ENCODE results near the gene MTFR2. TPM values are rescaled to one million over a fixed set of nuclear protein-coding genes. Genes with fewer than 3 reads are reported as not detected.

MTFR2 gene
- total RNA-seq, 1 donor from 2014 or later = 1.4 TPM

- TF ChIP-seq CTCF (IDR thresholded peaks at IDR 0.05; ENCODE audit: unreplicated experiment) = no peak
- peaks cover 2% of the 10 kb centered on the region for H3K4me1 Mint-ChIP-seq (ENCODE audit: unreplicated experiment)
- no peak for DNase-seq (ENCODE audit: low spot score)
- peaks cover 2% of the 10 kb centered on the region for H3K27me3 Mint-ChIP-seq (ENCODE audit: unreplicated experiment)
- no peaks in the 10 kb centered on the region for H3K9me3 Mint-ChIP-seq (ENCODE audit: unreplicated experiment)
- no peak overlapping the region for H3K27ac Mint-ChIP-seq (ENCODE audit: unreplicated experiment)
- H3K4me3 Mint-ChIP-seq (ENCODE audit: unreplicated experiment) = no peak overlapping the region
- H3K36me3 Mint-ChIP-seq (ENCODE audit: low read depth, unreplicated experiment) = peaks cover 27% of the 10 kb centered on the region
These were observed 24.0 kb upstream of the MTFR2 start for GRCh38 chr6:136274062-136274461.

GRCh38 chr6:136265101-136265500 lies 15.0 kb upstream of the MTFR2 start:
- TF ChIP-seq CTCF (IDR thresholded peaks at IDR 0.05; ENCODE audit: unreplicated experiment) = no peak
- Mint-ChIP-seq H3K27me3 (ENCODE audit: unreplicated experiment) (no peaks in the 10 kb centered on the region), H3K27ac (ENCODE audit: unreplicated experiment) (no peak overlapping the region), H3K36me3 (ENCODE audit: low read depth, unreplicated experiment) (peaks cover 22% of the 10 kb centered on the region), H3K4me3 (ENCODE audit: unreplicated experiment) (no peak overlapping the region), H3K4me1 (ENCODE audit: unreplicated experiment) (no peaks in the 10 kb centered on the region), H3K9me3 (ENCODE audit: unreplicated experiment) (no peaks in the 10 kb centered on the region)
- no peak for DNase-seq (ENCODE audit: low spot score)

- TF ChIP-seq CTCF (IDR thresholded peaks at IDR 0.05; ENCODE audit: unreplicated experiment) = no peak
These were observed 12.8 kb upstream of the MTFR2 start for GRCh38 chr6:136262940-136263339.

DNA sequence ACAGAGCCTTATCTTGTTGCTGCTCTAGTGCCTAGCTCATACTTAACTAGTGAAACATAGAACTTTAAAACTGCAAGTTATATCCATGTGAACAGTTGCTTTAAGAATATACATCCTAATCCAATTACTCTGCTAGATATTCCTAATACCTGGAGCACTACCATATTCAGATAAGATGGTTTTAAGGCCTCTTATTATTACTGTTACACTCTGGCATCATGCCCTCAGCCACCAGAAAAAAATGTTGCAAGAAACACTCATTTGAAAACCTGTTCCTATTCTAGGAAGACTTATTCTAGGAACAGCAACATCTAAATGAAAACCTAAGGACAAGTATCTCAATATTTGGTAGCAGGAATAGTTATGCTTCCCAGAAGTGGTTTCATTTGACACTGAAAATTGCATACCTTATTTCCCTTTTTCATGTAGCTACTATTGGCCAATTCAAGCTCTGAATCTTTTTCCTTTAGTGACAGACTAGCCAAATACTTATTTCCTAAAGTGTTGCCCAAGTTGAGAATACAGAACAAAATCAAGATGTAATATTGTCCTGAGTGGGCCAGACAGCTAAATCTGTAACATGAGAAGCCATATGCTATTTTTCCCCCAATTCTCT lies 4.8 kb upstream of the MTFR2 start:
- Mint-ChIP-seq H3K27ac (ENCODE audit: unreplicated experiment) (no peak overlapping the region), H3K4me1 (ENCODE audit: unreplicated experiment) (peaks cover 8% of the 10 kb centered on the region), H3K4me3 (ENCODE audit: unreplicated experiment) (no peak overlapping the region), H3K36me3 (ENCODE audit: low read depth, unreplicated experiment) (no peaks in the 10 kb centered on the region), H3K27me3 (ENCODE audit: unreplicated experiment) (peaks cover 2% of the 10 kb centered on the region), H3K9me3 (ENCODE audit: unreplicated experiment) (no peaks in the 10 kb centered on the region)
- no peak for TF ChIP-seq CTCF (IDR thresholded peaks at IDR 0.05; ENCODE audit: unreplicated experiment)
- no peak for DNase-seq (ENCODE audit: low spot score)

More at GRCh38 chr6:136262940-136263339, 12.8 kb upstream of the MTFR2 start:
- no peak overlapping the region for H3K27ac Mint-ChIP-seq (ENCODE audit: unreplicated experiment)
- H3K4me1 Mint-ChIP-seq (ENCODE audit: unreplicated experiment) = no peaks in the 10 kb centered on the region
- H3K36me3 Mint-ChIP-seq (ENCODE audit: low read depth, unreplicated experiment) = peaks cover 19% of the 10 kb centered on the region
- DNase-seq (ENCODE audit: low spot score) = no peak
- H3K4me3 Mint-ChIP-seq (ENCODE audit: unreplicated experiment) = no peak overlapping the region
- no peaks in the 10 kb centered on the region for H3K9me3 Mint-ChIP-seq (ENCODE audit: unreplicated experiment)
- H3K27me3 Mint-ChIP-seq (ENCODE audit: unreplicated experiment) = no peaks in the 10 kb centered on the region

DNA sequence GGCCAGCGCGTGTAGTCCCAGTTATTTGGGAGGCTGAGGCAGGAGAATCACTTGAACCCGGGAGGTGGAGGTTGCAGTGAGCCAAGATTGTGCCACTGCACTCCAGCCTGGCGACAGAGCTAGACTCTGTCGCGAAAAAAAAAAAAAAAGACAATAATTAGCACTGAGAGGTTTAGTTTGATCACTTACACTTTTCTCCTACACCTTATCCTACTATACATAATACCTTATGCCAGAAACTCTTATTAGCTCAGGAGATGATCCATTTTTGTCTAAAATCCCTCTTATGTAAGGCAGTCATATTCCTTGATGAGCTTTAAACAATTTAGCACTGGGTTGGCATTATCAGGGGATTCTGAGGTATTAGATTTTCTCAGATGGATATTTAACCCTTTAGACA lies 3.6 kb upstream of the MTFR2 start:
- H3K36me3 Mint-ChIP-seq (ENCODE audit: low read depth, unreplicated experiment) = no peaks in the 10 kb centered on the region
- H3K4me1 Mint-ChIP-seq (ENCODE audit: unreplicated experiment) = peaks cover 20% of the 10 kb centered on the region
- no peak for DNase-seq (ENCODE audit: low spot score)
- no peaks in the 10 kb centered on the region for H3K9me3 Mint-ChIP-seq (ENCODE audit: unreplicated experiment)
- H3K4me3 Mint-ChIP-seq (ENCODE audit: unreplicated experiment) = no peak overlapping the region
- H3K27me3 Mint-ChIP-seq (ENCODE audit: unreplicated experiment) = peaks cover 2% of the 10 kb centered on the region
- no peak overlapping the region for H3K27ac Mint-ChIP-seq (ENCODE audit: unreplicated experiment)
- TF ChIP-seq CTCF (IDR thresholded peaks at IDR 0.05; ENCODE audit: unreplicated experiment) = no peak
